Measurements from ENCODE around the gene SRP72. TPM values are rescaled to one million over a fixed set of nuclear protein-coding genes. Genes with fewer than 3 reads are reported as not detected.
"Not testable (repeated sequence)": the region's sequence is repeated elsewhere in the genome, so short reads cannot be mapped to it uniquely, and the experiment has no call there.

Gene SRP72
- total RNA-seq, 1 donor from 2014 or later, result 85.4 TPM

DNA sequence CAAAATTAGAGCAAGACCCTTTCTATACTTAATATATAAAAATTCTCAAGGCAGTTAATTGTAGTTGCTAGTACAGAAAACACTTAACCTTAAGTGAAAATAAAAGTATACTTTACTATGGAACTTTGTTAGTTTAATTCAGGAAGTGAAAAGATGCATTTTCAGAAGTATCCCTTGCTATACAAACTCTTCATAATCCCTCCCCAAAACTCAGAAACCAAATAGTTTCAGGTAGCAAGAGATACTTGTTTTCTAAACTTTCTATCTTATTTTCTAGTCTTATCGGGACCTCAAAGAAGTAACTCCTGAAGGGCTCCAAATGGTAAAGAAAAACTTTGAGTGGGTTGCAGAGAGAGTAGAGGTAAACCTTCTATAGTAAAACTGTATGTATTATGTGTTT lies 17.1 kb upstream of the SRP72 start:
- no peak for DNase-seq
- intact Hi-C loops (cut with DNase I), result no loop called here
- Histone ChIP-seq H3K36me3 (peaks cover 42% of the 10 kb centered on the region), H3K27me3 (no peaks in the 10 kb centered on the region), H3K4me3 (no peak overlapping the region), H3K27ac (no peak overlapping the region), H3K4me1 (no peaks in the 10 kb centered on the region), H3K9me3 (no peaks in the 10 kb centered on the region)
- TF ChIP-seq, protein P1, sequence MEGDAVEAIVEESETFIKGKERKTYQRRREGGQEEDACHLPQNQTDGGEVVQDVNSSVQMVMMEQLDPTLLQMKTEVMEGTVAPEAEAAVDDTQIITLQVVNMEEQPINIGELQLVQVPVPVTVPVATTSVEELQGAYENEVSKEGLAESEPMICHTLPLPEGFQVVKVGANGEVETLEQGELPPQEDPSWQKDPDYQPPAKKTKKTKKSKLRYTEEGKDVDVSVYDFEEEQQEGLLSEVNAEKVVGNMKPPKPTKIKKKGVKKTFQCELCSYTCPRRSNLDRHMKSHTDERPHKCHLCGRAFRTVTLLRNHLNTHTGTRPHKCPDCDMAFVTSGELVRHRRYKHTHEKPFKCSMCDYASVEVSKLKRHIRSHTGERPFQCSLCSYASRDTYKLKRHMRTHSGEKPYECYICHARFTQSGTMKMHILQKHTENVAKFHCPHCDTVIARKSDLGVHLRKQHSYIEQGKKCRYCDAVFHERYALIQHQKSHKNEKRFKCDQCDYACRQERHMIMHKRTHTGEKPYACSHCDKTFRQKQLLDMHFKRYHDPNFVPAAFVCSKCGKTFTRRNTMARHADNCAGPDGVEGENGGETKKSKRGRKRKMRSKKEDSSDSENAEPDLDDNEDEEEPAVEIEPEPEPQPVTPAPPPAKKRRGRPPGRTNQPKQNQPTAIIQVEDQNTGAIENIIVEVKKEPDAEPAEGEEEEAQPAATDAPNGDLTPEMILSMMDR (IDR thresholded peaks at IDR 0.05), result no peak
- ATAC-seq, result no peak

DNA sequence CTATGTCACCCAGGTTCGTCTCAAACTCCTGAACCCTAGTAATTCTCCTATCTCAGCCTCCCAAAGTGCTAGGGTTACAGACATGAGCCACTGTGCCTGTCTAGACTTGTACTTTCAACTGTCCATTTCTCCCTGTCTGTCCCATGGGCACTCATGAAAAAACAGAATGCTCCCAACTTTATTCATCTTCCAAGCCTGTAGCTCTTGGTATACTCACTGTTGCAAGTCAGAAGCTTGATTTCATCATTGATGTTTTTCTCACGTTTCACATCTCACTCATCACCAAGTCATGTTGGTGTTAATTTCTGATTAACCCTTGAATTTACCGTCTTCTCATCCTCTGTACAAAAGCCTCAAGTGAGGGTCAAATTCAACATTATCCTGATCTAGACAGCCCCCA lies 7.3 kb upstream of the SRP72 start:
- DNase-seq, result no peak
- Histone ChIP-seq H3K4me1 (no peaks in the 10 kb centered on the region), H3K9me3 (no peaks in the 10 kb centered on the region), H3K4me3 (no peak overlapping the region), H3K36me3 (peaks cover 35% of the 10 kb centered on the region), H3K27ac (no peak overlapping the region), H3K27me3 (no peaks in the 10 kb centered on the region)
- intact Hi-C loops (cut with DNase I), result no loop called here
- TF ChIP-seq, protein P1 (IDR thresholded peaks at IDR 0.05), result no peak
- ATAC-seq, result no peak

DNA sequence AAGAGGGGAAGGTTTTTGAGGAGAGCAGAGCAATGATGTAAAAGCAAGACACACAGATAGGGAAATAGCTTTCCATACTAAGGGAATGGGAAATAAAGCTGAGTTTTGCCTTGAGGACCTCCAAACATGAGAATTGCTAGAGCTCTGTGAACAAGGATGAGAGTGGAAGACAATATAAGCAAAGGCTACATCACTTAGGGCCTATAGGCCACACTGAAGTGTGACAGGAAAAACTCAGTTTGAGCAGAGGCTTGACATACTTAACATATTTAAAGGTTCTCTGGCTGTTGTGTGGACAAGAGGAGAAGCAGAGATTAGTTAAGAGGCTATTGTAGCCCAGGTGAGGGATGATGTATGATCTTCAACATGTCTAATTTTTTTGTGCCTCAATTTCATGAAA lies 5.3 kb upstream of the SRP72 start:
- Histone ChIP-seq H3K4me3 (no peak overlapping the region), H3K4me1 (peaks cover 11% of the 10 kb centered on the region), H3K36me3 (peaks cover 34% of the 10 kb centered on the region), H3K27me3 (no peaks in the 10 kb centered on the region), H3K27ac (no peak overlapping the region), H3K9me3 (no peaks in the 10 kb centered on the region)
- DNase-seq (no peak), ATAC-seq (no peak)
- TF ChIP-seq, protein P1 (IDR thresholded peaks at IDR 0.05), result no peak
- intact Hi-C loops (cut with DNase I), result no loop called here

DNA sequence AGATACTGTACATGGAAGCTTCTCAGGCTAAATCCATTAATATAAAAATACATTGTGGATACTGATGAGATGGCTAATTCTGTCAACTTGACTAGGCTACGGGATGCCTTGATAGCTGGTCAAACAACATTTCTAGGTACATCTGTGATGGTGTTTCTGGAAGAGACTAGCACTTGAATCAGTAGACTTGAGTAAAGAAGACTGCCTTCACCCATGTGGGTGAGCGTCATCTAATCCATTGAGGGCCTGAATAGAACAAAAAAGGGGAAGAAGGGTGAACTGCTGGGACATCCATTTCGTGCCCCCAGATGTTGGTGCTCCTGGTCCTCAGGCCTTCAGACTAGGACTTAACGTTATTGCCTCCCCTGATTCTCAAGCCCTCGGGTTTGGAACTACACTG lies 3.7 kb upstream of the SRP72 start:
- TF ChIP-seq, protein P1 (IDR thresholded peaks at IDR 0.05), result no peak
- Histone ChIP-seq H3K27me3 (no peaks in the 10 kb centered on the region), H3K36me3 (peaks cover 34% of the 10 kb centered on the region), H3K4me1 (peaks cover 15% of the 10 kb centered on the region), H3K9me3 (no peaks in the 10 kb centered on the region), H3K27ac (no peak overlapping the region), H3K4me3 (no peak overlapping the region)
- ATAC-seq, result no peak
- intact Hi-C loops (cut with DNase I), result no loop called here
- no peak for DNase-seq

DNA sequence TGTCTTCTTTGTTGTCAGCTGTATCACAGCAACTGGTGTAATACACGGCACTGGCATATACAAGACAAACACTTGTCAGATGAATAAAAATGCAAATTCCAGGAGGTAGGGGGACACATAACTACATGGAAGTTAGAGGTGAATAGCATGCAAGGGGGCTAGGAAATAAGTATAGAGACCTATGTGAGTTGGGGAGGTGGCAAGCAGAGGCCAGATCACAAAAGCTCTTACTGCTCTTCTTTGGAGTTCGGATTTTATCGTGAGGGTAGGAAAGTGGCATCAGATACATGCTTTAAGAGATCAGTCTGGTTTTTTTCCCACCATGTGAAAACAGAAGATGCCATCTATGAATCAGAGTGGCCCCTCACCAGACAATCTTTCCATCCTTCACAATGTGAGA lies 2.8 kb upstream of the SRP72 start:
- H3K4me1 ChIP-seq, result peaks cover 22% of the 10 kb centered on the region
- no peak for DNase-seq
- TF ChIP-seq, protein P1 (IDR thresholded peaks at IDR 0.05), result no peak
- no peak overlapping the region for H3K4me3 ChIP-seq
- peaks cover 25% of the 10 kb centered on the region for H3K36me3 ChIP-seq
- ATAC-seq, result no peak
- intact Hi-C loops (cut with DNase I), result no loop called here
- no peak overlapping the region for H3K27ac ChIP-seq
- no peaks in the 10 kb centered on the region for H3K27me3 ChIP-seq
- H3K9me3 ChIP-seq, result no peaks in the 10 kb centered on the region

DNA sequence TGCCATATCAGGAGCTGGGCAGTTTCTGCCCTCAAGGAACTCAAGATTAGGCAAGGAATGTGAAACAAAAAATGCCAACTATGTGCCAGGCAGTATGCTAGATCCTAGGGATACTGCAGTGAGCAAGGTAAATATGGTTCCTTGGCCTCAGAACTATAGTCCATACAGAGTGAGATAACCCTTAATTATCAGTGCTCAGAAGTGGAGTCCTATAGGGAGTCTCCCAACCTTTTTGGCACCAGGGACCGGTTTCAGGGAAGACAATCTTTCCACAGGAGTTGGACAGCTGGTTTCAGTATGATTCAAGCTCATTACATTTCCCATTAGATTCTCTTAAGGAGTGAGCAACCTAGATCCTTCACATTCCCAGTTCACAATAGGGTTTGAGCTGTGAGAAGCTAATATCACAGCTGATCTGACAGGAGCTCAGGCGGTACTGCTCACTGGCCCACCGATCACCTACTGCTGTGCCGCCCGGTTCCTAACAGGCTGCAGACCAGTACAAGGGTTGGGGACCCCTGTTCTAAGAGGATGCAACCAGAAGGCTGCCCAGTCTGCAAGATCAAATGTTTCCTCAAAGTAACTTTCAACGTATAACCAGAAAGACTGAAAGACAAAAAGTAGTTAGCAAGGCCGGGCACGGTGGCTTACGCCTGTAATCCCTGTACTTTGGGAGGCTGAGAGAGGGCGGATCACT lies 1.7 kb upstream of the SRP72 start:
- Histone ChIP-seq H3K4me3 (peak overlapping the region; percentile 97), H3K9me3 (no peaks in the 10 kb centered on the region), H3K27ac (no peak overlapping the region), H3K4me1 (peaks cover 22% of the 10 kb centered on the region), H3K36me3 (peaks cover 19% of the 10 kb centered on the region), H3K27me3 (no peaks in the 10 kb centered on the region)
- DNase-seq, result no peak
- TF ChIP-seq, protein P1 (IDR thresholded peaks at IDR 0.05), result no peak
- ATAC-seq, result no peak
- intact Hi-C loops (cut with DNase I), result no loop called here

DNA sequence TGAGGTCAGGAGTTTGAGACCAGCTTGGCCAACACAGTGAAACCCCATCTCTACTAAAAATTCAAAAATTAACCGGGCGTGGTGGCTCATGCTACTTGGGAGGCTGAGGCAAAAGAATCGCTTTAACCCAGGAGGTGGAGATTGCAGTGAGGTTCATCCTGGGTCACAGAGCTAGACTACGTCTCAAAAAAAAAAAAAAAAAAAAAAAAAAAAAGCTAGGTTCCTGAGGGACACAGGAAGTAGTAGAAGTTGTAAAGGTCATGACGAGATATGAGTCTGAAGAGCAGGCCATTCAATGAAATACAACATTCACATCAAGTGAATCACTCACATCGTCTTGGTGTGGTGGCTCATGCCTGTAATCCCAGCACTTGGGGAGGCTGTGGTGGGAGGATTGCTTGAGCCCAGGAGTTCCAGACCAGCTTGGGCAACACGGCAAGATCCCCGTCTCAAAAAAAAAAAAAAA lies 1.1 kb upstream of the SRP72 start:
- peak; percentile 3 for ATAC-seq
- H3K4me3 ChIP-seq, result peak overlapping the region; percentile 97
- H3K27me3 ChIP-seq; H3K9me3 ChIP-seq; DNase-seq; intact Hi-C loops (cut with DNase I): not testable (repeated sequence)
- peak overlapping the region; percentile 92 for H3K27ac ChIP-seq
- peaks cover 22% of the 10 kb centered on the region for H3K4me1 ChIP-seq
- peaks cover 20% of the 10 kb centered on the region for H3K36me3 ChIP-seq
